NB4 (cell line): ENCODE measurements around the gene DCLRE1B.

Experiments used
- CTCF ChIP-seq: IDR thresholded peaks from one replicate; pipeline ENCODE4 v1.5.1; 2012; ENCODE audit warnings: low read depth, low read length
- POLR2A ChIP-seq: IDR thresholded peaks from 2 replicates; pipeline ENCODE4 v1.6.1; 2011; ENCODE audit warnings: mild to moderate bottlenecking; ENCODE audit not compliant: insufficient read length; ENCODE audit errors: extremely low read depth

- TF ChIP-seq CTCF (no peak), POLR2A (no peak)
These were observed 11.8 kb downstream of the DCLRE1B start for GRCh38 chr1:113916974-113917373.
